Fibroblast of skin of left quadriceps (primary cell): Measurements from ENCODE around the gene RAB27B.
A peak's percentile ranks its signal among the peaks of the same experiment; 100 is the strongest.
"Not testable (repeated sequence)": the region's sequence is repeated elsewhere in the genome, so short reads cannot be mapped to it uniquely, and the experiment has no call there.

Experiments
- DNase-seq, 2 experiments: peaks; one replicate each; pipeline ENCODE4 v3.0.0-alpha.2; 2013; ENCODE audit warnings: low read depth in 2 of 2

RAB27B gene

DNA sequence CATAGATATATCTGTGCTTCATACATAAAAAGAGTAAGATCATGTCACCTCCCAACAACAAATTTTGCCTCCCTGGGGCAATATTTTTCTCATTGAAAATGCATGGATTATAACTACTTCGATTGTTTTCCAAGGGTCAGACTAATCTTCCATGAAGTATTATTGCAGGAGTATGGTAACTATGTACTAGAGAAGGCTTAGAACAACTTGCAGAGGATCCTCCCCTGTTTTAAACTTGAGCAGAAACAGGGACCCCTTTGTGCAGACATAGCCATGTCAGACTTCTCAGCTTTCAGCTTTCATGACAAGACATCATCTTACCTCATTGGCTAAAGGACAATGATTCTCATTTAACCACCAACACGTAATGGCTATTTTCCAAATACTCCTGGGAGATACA lies 13.2 kb upstream of the RAB27B start:
- no peak for DNase-seq

DNA sequence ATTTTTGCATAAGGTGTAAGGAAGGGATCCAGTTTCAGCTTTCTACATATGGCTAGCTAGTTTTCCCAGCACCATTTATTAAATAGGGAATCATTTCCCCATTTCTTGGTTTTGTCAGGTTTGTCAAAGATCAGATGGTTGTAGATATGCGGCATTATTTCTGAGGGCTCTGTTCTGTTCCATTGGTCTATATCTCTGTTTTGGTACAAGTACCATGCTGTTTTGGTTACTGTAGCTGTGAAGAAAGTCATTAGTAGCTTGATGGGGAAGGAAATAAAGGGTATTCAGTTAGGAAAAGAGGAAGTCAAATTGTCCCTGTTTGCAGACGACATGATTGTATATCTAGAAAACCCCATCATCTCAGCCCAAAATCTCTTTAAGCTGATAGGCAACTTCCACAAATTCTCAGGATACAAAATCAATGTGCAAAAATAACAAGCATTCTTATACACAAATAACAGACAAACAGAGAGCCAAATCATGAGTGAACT lies 7.4 kb upstream of the RAB27B start:
- DNase-seq: not testable (repeated sequence)

DNA sequence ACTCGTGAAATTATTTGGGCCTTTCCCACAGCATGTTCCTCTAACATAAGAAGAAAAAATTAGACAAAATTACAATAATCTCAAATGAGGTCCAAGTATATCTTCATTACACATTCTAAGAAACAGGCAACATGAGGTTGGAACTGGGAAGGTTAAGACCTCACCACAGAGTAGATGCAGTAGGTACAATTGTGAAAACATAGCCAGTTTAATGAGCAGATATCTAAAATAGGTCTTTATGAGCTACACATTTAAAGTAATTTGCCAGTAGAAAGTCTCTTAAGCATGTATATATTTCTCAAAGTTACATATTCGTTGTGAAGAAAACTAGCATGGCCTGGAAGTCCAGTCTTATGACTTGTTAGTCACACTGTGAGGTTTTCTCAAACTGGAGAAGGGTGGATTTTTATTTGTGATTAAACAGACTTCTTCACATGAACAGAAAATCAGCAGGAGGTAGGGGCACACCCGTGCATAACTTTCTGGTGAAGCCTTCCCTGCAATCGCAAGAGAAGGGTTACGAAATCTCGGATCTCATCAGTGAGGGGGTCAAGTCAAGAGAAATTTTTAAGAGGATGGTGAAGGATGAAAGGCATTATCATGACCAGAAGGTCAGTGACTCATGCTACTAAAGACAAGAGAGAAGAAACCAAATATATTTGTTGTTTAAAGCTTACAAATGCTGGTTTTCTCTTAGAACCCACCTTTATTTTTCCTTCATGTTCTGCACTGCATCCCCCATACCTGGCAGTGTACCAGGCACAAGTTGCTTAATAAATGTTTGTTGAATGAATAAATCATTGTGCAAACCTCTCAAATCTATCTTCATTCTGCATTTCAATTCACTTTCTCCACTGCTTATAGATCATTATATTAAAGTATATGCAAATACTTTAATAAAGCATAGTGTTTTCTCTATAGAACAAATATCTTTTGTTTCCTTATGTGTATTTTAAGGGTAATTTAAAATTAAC lies 5.1 kb upstream of the RAB27B start:
- DNase-seq: peak; percentile 77 to 78

DNA sequence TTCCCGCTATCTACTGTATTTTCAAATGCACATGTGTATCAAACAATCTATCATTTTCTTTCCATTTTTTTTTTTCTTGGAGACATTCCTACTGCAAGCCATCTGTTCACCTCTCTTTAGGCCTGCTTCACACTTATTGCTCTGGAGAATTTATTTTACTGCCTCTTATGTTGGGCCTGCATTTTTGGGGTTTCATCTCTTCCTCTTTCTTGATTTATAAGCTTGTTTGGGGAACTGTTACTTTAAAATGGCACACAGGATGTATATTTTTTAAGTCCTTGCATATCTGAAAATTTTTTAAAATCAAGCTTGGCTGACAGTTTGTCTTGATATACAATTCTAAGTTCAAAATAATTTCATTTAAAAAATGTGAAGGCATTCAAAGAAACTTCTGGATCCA lies 3.5 kb upstream of the RAB27B start:
- no peak for DNase-seq

DNA sequence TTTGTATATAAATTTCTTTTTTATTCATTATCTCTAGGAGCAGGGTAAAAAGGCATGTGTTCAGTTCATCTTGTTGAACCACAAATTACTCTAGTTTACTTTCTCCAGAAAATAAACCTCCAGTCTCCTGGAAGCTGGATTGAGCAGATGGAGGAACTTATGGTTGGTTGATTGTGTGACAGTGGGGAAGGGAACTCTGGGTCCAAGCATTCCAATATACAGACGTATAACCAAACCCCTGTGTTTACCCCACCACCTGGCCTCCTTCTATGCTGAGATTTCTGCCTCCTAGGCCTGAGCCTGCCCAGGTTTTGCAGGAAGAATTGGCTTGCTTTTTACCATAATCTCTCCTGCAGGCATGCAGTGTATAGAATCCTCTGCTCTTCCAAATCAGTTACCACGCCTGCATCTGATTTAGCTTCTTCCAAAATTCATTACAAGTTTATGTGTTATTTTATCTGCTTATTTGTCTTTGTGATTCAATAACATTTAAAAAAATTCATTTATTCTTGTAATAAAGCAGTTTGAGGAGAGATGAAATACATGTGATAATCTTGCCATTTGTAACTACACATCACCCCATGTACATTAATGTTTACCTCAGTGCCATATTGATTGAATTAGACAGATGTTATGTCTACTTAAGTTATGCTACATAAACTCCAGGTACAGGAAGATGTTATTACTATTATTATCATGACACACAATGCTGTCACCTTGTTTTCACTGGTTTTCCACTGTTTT lies 2.5 kb upstream of the RAB27B start:
- DNase-seq: no peak

DNA sequence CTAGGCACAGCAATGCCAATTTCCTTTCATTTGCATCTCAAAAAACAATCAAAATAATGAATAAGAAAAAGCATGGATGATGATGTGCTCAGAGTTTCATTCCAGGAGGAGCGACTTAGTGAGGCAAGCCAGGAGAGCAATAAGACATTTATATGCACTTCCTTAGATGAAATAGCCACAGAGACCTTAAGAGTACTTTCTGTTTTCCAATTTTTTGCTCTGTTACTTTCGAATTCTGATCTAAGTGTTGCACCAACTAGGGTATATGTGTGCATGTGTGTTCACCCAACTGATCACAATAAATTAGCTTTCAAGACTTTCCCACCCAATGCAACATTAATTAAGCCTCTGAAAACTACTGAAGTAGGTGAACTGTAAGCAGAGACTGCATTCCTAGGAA lies 709 bp downstream of the RAB27B start:
- DNase-seq: no peak

DNA sequence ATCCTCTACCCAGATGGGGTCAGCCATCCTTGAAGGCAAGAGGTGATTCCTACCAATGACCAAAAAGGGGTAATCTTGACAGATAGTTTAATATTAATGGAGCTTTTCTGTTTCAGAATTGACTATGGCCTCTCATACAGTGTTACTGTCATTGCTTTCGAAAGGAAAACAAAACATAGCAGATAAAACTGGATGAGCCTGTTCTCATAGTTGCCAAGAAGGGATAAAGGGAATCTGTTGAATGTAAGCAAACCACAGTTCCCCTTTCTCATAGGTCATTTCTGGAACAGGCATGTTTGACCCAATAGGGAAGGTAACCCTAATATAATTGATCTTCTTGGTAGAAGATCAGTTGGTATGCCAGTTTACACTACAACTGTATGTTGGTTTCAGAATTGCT lies 1.6 kb downstream of the RAB27B start:
- no peak for DNase-seq

DNA sequence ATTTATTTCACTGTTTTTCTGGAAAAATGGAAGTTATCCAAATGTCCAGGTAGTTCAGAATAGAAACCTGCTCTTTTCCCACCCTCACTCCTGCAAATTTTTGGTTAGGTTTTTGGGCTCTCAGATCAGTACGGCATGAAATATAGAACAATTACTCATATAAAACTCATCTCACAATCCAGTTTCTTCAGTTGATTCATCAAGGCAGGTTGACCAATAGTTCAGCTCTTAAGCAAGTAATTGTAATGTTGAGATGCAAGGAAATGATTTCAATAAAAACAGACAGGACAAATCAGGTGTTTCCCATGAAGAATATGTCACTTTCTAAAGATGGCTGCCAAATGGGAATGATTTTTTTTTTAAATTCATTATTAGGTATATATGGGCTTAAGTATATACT lies 2.0 kb downstream of the RAB27B start:
- DNase-seq: no peak

DNA sequence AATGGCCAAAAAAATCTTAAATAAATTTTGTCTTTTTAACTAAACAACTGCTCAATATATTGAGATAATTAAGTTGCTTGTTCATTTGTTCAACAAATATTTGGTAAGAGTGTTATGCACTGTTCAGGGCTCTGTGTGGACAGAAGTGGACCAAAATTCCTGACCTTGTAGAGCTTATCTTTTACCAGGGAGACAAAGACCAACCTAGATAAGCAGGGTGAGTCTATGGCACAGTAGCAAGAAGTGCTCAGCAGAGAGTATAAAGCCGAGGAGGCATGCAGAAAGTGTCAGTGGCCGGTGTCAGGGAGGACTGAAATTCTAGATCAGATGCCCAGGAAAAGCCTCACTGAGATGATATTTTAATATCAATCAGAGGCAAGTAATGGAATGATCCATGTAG lies 2.6 kb downstream of the RAB27B start:
- no peak for DNase-seq

DNA sequence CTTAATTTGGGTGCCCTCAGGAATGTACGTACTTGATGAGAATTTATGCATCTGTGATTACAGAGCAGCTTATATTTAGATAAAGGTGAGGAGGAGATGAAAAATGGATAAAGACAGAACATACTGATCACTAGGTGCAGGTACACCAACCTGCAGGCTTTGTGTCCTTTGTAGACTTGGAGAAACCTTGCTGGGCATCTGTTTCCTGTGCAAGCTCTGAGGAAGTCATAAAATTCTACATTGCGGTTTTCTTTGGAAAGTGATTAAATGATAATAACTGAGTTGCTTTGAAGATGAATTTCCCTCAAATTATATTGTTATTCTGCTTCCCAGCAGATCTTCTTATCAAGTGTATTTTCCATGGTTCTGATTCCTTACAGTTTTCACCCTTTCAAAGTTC lies 7.7 kb downstream of the RAB27B start:
- DNase-seq: no peak

DNA sequence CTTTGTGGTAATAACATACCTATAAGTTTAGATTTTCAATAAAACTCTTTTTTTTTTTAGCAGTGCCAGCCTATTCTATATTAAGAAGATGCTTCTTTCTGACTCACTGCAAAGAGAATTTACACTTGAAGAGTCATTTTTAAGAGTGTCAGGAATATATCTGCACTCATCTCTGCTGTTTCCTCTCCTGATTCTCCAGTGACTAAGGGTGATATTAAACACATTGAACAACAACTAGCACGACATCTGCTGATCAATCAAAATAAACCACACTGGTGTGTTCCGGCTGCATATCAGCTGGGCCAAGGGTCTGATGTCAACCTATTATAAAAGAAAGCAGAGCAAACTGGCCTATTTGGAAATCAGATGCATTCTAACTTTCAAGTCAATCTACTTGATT lies 15.0 kb downstream of the RAB27B start:
- DNase-seq: no peak

DNA sequence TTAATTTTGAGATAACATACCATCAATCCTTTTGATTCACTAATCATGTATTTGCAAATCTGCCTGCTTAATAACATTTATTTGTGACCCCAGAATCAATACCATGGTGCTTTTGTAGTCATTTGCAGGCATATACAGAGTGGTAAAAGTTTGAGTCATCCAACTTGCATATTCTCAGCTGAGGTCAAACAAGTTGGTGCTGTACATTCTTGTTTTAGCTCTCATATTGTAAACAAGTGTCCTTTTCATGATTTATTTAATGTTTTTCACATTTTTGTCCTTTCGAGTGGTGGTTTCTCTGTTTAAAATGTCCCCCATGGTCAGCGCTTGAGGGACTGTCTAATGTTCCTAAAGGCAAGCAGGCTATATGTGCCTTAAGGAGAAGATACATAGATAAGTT lies 17.5 kb downstream of the RAB27B start:
- no peak for DNase-seq

DNA sequence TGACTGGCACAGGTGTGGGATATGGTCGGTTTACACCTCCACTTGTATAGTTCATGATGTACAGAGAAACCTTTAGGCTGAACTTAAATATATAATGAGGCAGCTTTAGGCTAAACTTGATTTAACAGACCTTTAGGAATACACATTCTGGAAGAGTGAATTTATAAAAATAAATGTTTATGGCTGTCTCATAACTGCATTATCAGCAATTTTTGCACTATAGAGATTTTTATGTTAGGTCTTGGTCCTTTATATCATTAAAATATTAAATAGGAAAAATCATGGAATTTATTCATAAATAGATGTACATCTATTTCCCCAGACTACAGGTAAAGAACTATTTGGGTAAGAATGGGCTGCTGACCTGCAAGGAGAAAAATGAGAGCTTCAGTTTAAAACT lies 19.8 kb downstream of the RAB27B start:
- DNase-seq: no peak

DNA sequence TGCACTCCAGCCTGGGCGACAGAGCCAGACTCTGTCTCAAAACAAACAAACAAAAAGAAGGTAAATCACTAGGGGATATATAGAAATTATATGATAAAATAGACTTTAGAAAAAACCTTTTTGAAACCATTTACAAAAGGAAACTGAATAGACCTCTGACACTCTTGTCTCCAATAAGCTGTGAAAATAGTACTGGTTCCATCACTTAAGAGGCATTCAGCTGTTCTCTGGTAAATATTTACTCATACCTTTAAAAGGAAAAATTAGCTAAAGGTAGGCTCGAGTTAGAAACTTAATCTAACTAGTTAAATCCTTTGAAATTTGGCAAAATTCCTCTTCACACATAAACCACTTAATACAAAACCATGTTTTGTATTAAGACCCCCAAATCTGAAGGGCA lies 21.4 kb downstream of the RAB27B start:
- no peak for DNase-seq

DNA sequence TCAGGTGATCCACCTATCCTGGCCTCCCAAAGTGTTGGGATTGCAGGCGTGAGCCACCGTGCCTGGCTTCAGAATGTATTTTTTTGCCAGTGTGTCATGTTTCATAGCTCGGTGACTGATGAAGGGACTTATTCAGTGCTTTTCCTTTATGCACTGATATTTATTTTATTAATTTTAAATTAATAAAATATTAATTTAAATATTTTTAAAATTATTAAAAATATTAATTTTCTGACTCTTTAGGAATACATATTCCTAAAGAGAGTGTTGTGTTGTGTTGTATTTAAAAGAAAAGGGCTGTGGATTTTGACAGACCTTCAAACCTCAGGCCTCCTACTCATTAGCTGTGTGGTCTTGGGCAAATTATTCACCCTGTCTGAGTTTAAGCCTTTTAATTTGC lies 22.3 kb downstream of the RAB27B start:
- no peak for DNase-seq

DNA sequence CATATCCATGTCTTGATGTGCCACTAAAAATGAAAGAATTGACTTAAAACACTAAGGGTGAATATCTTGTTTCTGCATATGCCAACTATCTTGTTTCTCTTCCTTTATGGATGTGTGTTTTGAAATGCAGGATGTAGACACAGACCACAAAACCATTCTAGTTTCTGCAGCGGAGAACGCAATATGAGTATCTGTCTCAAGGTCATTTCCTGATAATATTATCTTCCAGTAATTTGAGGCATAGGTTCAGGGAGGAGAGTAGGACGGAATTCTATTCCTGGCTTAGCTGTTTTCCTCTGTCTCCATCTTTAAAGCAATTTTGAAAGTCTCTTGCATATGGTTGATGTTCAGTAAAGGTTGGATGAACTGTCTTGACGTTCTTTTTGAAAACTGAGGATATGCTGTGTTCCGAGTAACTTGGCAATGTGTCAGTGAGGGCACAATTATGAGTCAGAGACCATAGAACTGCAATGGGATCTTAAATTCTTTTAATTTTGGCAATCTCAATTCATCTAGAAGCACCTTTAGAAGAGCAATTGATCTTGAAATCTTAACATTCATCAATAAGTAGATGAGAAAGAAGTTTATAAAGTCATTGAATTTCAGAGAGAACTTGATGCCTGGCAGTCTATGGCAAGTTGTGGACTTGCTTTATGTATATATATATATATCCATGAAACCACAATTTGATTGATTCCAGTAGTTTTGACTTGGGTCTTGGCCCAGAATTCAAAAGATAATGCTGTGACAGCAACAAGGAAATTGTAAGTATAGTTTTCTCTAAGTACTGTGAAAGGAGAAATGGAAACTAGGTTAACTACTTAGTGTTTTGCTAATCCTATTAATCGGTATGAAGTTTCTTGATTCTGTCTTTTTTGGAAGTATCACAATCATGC lies 24.8 kb downstream of the RAB27B start:
- no peak for DNase-seq

DNA sequence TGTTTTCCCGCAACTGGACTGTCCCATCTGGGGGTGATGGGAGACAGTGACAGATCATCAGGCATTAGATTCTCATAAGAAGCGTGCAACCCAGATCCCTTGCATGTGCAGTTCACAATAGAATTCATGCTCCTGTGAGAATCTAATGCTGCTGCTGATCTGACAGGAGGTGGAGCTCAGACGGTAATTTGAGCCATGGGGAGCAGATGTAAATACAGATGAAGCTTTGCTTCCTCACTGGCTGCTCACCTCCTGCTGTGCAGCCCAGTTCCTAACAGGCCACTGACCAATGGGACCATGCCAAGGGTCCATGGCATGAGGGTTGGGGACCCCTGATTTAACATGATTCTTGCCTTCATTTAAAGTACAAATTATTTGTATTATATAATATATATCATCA lies 26.8 kb downstream of the RAB27B start:
- DNase-seq: not testable (repeated sequence)

DNA sequence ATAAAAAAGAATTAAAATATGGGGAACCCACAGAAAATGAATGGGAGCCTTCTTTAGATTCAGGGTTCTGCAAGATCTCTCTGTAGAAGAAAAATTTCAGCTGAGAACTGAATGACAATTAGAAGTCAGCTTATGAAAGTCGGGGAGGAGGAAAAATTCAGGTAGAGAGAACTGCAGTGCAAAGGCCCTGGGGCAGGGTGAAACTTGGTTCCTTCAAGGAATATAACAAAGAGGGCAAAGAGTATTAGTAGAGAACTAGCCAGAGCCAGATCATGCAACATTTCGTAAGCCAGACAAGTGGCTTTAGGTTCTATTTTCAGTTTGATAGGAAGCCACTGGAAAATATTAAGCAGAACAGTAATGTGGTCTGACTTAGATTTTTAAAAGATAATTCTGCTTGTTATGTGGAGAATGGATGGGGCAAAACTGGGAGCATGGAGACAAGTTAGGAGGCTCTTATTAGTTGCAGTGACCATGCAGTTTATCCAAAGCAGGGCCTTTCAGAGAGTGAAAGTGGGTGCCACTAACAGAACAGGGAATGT lies 27.9 kb downstream of the RAB27B start:
- DNase-seq: no peak

DNA sequence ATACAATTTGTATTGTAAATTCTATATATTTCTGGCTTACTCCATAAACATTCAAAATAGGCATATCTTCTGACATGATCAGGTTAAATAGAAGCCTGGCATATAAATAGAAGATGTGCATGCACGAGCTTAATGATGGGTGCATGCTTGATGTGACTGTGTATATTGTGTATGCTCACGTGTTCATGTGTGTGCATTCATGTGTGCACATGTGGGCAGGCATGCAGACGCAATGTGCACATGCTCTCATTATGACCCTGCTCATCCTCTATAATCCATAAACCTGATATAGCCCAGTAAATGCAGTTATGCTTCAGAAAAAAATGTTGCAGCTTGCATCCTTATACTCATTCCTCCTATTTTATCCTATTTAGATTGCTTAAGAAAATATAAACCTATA lies 29.2 kb downstream of the RAB27B start:
- no peak for DNase-seq

DNA sequence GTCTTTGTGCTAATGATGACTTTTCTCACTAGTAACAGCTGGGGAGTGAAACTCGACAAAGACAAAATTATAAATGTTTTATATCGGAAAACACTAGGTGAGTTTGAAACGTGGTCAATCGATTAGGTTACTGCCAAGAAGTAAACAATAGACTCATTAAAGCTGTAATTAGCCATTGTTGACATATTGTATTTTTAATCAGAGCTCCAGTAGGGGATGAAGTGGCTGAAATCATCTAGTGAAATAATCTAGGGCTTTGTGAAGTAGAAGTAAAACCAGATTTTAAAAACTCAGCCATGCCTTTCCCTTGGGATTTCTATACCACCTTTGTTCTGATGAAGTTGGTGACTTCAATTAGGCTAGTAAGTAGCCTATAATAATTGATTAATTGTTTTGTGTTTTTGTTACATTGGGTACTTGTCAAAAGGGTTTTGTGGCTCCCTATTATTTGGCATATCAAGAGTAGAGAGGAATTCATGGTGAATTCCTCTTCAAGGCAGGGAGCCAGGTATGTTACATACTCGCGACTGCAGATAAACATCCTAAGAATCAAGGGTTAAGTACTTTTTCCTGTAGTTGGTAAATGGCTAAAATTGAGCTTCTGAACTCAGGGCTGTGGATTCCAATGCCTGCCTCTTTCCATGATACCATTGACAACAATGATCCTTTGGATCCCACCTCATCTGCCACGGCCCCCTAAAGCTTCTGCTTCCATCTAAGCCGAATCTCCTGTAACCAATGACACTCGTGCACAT lies 31.6 kb downstream of the RAB27B start:
- DNase-seq: no peak

DNA sequence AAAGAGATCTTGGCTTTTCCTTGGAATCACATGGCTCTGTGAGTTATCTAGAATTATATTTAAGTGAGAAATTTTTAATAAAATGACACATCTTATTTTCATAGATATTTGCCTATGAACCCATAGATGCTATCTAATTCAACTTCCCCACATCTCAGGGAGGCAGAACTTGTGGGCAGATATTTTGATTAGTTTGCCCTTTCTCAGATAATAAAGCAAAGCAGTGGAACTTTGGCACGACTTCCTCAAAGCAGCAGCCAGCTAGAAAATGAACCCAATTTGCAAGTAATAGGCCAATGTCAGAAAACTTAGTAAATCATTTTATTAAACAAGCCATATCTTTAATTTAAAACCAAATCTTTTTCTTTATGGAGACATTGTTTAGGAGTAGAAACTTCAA lies 32.7 kb downstream of the RAB27B start:
- DNase-seq: no peak
